Right renal cortex interstitium (tissue), 3 donors: Measurements from ENCODE around the gene LARGE2. TPM values are rescaled to one million over a fixed set of nuclear protein-coding genes. Genes with fewer than 3 reads are reported as not detected.

Experiments
- DNase-seq, 3 donors: peaks; one replicate each; pipeline ENCODE4 v3.0.0-alpha.2; 2013; ENCODE audit warnings: low read depth in 3 of 3, low spot score in 2 of 3
- polyA plus RNA-seq, 3 donors: library from polyadenylated mRNA; unstranded; fragments of 120-200 nt; gene quantifications; one replicate each; pipeline ENCODE4 v1.2.1, GENCODE V29; 2013; ENCODE audit not compliant: insufficient read length in 3 of 3

The LARGE2 gene
- polyA plus RNA-seq, 3 donors, result 15.6 to 18.9 (median 17.1) TPM

GRCh38 chr11:45947885-45948284 lies 25.4 kb downstream of the LARGE2 start:
- DNase-seq, result no peak

GRCh38 chr11:45948356-45948755 lies 25.9 kb downstream of the LARGE2 start:
- no peak for DNase-seq

- no peak for DNase-seq
Observed at GRCh38 chr11:45949992-45950407, 27.5 kb downstream of the LARGE2 start.

- no peak for DNase-seq
Observed at GRCh38 chr11:45959851-45960250, 37.4 kb downstream of the LARGE2 start.

GRCh38 chr11:45960387-45961095 lies 38.1 kb downstream of the LARGE2 start:
- DNase-seq, result no peak

GRCh38 chr11:45961751-45962240 lies 39.3 kb downstream of the LARGE2 start:
- no peak for DNase-seq

- DNase-seq, result peak; percentile 74 to 76 (median 75)
Observed at GRCh38 chr11:45964911-45965389, 42.5 kb downstream of the LARGE2 start.

GRCh38 chr11:45967506-45967905 lies 45.0 kb downstream of the LARGE2 start:
- no peak for DNase-seq

- no peak for DNase-seq
Observed at GRCh38 chr11:45968901-45969300, 46.4 kb downstream of the LARGE2 start.

- no peak for DNase-seq
Observed at GRCh38 chr11:45973601-45974000, 51.1 kb downstream of the LARGE2 start.

GRCh38 chr11:45974806-45975205 lies 52.4 kb downstream of the LARGE2 start:
- no peak for DNase-seq

Other genes with a start within 250 kb of the LARGE2 start
- gene SLC35C1, start 117.5 kb upstream of the LARGE2 start, polyA plus RNA-seq, result 1 to 10 TPM; 6.1 to 8.3 (median 6.6) TPM
- 10 to 100 TPM; 25.2 to 28.8 (median 27.9) TPM for gene CRY2, start 75.2 kb upstream of the LARGE2 start, polyA plus RNA-seq
- gene MAPK8IP1, start 37.0 kb upstream of the LARGE2 start, polyA plus RNA-seq, result 1 to 10 TPM; 8.3 to 8.8 (median 8.4) TPM
- gene FREY1, start 15.4 kb upstream of the LARGE2 start, polyA plus RNA-seq, result under 1 TPM; 0.32 to 0.45 (median 0.32) TPM
- 10 to 100 TPM; 13.5 to 20.9 (median 16.1) TPM for gene PEX16, start 4.8 kb upstream of the LARGE2 start, polyA plus RNA-seq
- 10 to 100 TPM; 41.0 to 48.1 (median 47.5) TPM for gene PHF21A, start 198.8 kb downstream of the LARGE2 start, polyA plus RNA-seq